Epithelial cell of esophagus (primary cell): ENCODE data around the gene TSHZ2.

ENCODE experiments used
- DNase-seq: peaks from one replicate; pipeline ENCODE4 v3.0.0; 2010; ENCODE audit warnings: low read depth
- H3K4me3 ChIP-seq: 2 replicates; pipeline ENCODE4 v1.5.1; 2011; ENCODE audit warnings: mild to moderate bottlenecking, low read length, control low read depth
- CTCF ChIP-seq: IDR thresholded peaks from 2 replicates; pipeline ENCODE4 v1.5.1; 2011; ENCODE audit warnings: low read depth, mild to moderate bottlenecking, low read length, control low read depth, inconsistent platforms; ENCODE audit not compliant: insufficient read depth; ENCODE audit errors: missing control alignments

The TSHZ2 gene

GRCh38 chr20:53296451-53297153, 324.4 kb downstream of the TSHZ2 start:
- DNase-seq = no peak
- no peak for TF ChIP-seq CTCF
- H3K4me3 ChIP-seq = no peak overlapping the region

- no peak overlapping the region for H3K4me3 ChIP-seq
- DNase-seq = no peak
- no peak for TF ChIP-seq CTCF
These were observed 325.0 kb downstream of the TSHZ2 start for GRCh38 chr20:53297154-53297529.

- DNase-seq = no peak
- no peak overlapping the region for H3K4me3 ChIP-seq
- TF ChIP-seq CTCF = no peak
These were observed 326.1 kb downstream of the TSHZ2 start for GRCh38 chr20:53298260-53298659.

GRCh38 chr20:53298911-53299310, 326.8 kb downstream of the TSHZ2 start:
- TF ChIP-seq CTCF = no peak
- no peak overlapping the region for H3K4me3 ChIP-seq
- no peak for DNase-seq

- DNase-seq = no peak
- no peak for TF ChIP-seq CTCF
- H3K4me3 ChIP-seq = no peak overlapping the region
These were observed 327.7 kb downstream of the TSHZ2 start for GRCh38 chr20:53299831-53300230.

GRCh38 chr20:53301869-53302268, 329.7 kb downstream of the TSHZ2 start:
- no peak for TF ChIP-seq CTCF
- DNase-seq = no peak
- no peak overlapping the region for H3K4me3 ChIP-seq
